SJSA1 (cell line): ENCODE measurements around the gene PCTP. TPM values are rescaled to one million over a fixed set of nuclear protein-coding genes. Genes with fewer than 3 reads are reported as not detected.

Source experiments
- DNase-seq, 2 experiments: peaks; one replicate each; pipeline ENCODE4 v3.0.0-alpha.2; 2015 to 2020; ENCODE audit warnings: low spot score in 2 of 2, low read depth in 1 of 2
- H3K27ac ChIP-seq: fragments of 250-450 bp; sonication (Bioruptor Pico); 2 replicates; pipeline ENCODE4 v1.5.1; 2020; ENCODE audit warnings: mild to moderate bottlenecking, moderate library complexity
- H3K27me3 ChIP-seq: fragments of 250-450 bp; sonication (Bioruptor Pico); replicated peaks from 2 replicates; pipeline ENCODE4 v1.5.1; 2020; ENCODE audit warnings: mild to moderate bottlenecking, moderate library complexity
- H3K36me3 ChIP-seq: fragments of 250-450 bp; sonication (Bioruptor Pico); 2 replicates; pipeline ENCODE4 v1.5.1; 2020; ENCODE audit warnings: mild to moderate bottlenecking
- H3K4me1 ChIP-seq: fragments of 250-450 bp; sonication (Bioruptor Pico); replicated peaks from 2 replicates; pipeline ENCODE4 v1.6.1; 2021; ENCODE audit warnings: mild to moderate bottlenecking
- H3K4me3 ChIP-seq: fragments of 250-450 bp; sonication (Bioruptor Pico); 2 replicates; pipeline ENCODE4 v1.5.1; 2020; ENCODE audit warnings: mild to moderate bottlenecking
- H3K9me3 ChIP-seq: fragments of 250-450 bp; sonication (Bioruptor Pico); replicated peaks from 2 replicates; pipeline ENCODE4 v1.5.1; 2020; ENCODE audit warnings: mild to moderate bottlenecking
- total RNA-seq: library from RNA; depleted of rRNA; stranded (reverse); fragments of >200 nt; shearing (Covaris generic); gene quantifications from 2 replicates; pipeline ENCODE4 v1.2.3, GENCODE V29; 2014; rRNA removed

PCTP gene
- 99.0 and 108 TPM in 2 replicates for total RNA-seq

DNA sequence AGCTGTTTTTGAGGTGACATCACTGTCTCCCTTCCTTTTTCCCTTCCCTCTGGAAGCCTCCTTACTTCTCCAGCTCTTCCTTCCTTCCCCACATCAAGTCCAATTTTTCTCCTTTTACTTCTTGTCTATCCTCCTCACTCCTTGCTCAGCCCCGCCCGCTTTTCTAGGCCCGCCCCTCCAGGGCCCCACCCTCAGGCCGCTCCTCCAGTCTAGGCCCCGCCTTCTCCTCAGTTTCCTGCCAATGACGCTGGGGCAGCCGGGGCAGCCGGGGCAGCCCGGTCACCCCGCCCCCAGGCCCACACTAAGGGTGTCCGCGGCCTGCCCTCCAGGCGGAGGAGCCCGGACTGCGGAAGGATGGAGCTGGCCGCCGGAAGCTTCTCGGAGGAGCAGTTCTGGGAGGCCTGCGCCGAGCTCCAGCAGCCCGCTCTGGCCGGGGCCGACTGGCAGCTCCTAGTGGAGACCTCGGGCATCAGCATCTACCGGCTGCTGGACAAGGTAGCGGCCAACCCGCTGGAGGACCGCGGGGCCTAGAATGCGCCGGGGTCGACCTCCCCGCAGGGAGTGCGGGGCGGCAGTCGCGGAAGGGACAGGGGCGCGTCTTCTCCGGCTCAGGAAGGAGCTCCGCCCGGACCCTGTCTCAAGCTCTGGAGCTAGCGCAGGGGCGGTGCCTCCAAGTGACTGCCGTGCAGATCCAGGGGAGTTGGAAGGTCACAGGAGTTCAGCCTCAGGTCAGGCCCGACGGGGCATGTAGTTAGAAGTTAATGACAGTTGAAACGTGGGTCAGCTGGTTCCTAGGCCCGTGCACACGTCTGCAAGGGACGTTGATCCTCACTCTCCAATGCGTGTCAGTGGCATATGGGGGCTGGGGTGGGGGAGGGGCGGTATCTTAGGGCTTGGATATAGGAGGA, at the start of gene PCTP:
PCTP (plus strand) TSS at position 302 of the 908 bp plus-strand sequence; CDS start at position 355, 53 bp downstream.
- peak; percentile 98 to 99 for DNase-seq
- peak within 1 kb of the TSS; percentile 64 for H3K4me3 ChIP-seq
- H3K27ac ChIP-seq = peak within 1 kb of the TSS; percentile 63
- H3K4me1 ChIP-seq = peaks cover 19% of the 10 kb centered on the region
- H3K27me3 ChIP-seq = 0 out of 2 replicates have a peak, but pooled peaks cover 4% of the 10 kb centered on the region
- peaks cover 35% of the 10 kb centered on the region for H3K36me3 ChIP-seq
- H3K9me3 ChIP-seq = no peaks in the 10 kb centered on the region

DNA sequence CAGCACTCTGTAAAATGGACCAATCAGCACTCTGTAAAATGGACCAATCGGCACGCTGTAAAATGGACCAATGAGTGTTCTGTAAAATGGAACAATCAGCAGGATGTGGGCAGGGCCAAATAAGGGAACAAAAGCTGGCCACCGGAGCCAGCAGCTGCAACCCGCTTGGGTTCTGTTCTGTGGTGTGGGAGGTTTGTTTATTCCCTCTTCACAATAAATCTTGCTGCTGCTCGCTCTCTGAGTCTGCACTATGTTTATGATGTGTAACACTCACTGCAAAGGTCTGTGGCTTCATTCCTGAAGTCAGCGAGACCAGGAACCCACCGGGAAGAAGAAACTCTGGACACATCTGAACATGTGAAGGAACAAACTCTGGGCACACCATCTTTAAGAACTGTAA, 48.7 kb upstream of the PCTP start:
- DNase-seq = no peak
- peaks cover 6% of the 10 kb centered on the region; the same call in 1 of the 2 replicates for H3K4me1 ChIP-seq
- H3K4me3 ChIP-seq = no peak overlapping the region
- no peak overlapping the region for H3K27ac ChIP-seq
- H3K9me3 ChIP-seq = peaks cover 5% of the 10 kb centered on the region
- no peaks in the 10 kb centered on the region for H3K36me3 ChIP-seq
- H3K27me3 ChIP-seq = no peaks in the 10 kb centered on the region

DNA sequence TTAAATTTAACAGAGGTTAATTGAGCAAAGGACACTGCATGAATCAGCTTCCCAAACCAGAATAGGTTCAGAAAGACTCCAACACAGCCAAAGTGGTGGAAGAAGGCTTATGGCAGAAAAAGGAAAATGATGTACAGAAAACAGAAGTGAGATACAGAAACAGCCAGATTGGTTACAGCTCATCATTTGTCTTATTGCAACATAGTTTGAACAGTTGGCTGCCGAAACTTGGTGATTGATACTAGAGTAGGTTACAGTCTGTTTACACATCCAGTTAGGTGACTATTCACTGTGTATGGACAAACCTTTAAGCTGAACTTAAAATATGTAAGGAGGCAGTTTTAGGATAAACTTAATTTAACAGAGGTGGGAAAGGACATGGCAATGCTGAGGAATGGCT, 46.5 kb upstream of the PCTP start:
- H3K36me3 ChIP-seq = no peaks in the 10 kb centered on the region
- no peak for DNase-seq
- peaks cover 5% of the 10 kb centered on the region for H3K9me3 ChIP-seq
- no peaks in the 10 kb centered on the region for H3K27me3 ChIP-seq
- H3K4me1 ChIP-seq = peaks cover 6% of the 10 kb centered on the region; the same call in 1 of the 2 replicates
- H3K27ac ChIP-seq = no peak overlapping the region
- no peak overlapping the region for H3K4me3 ChIP-seq

DNA sequence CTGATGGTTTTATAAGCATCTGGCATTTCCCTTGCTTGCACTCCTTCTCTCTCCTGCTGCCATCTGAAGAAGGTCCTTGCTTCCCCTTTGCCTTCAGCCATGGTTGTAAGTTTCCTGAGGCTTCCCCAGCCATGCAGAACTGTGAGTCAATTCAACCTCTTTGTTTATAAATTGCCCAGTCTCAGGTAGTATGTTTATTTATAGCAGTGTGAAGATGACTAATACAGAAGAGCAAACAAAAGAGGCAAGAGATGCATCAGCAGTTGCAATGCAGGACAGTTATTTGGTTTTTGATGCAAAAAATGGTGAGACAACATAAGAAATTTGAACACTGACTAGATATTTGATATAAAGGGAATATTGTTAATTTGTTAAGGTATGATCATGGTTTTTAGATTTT, 45.0 kb upstream of the PCTP start:
- Histone ChIP-seq H3K4me1 (peaks cover 6% of the 10 kb centered on the region; the same call in 1 of the 2 replicates), H3K9me3 (peaks cover 5% of the 10 kb centered on the region), H3K4me3 (no peak overlapping the region), H3K27me3 (no peaks in the 10 kb centered on the region), H3K27ac (no peak overlapping the region), H3K36me3 (no peaks in the 10 kb centered on the region)
- DNase-seq = peak in 1 of 2 experiments; percentile 52

DNA sequence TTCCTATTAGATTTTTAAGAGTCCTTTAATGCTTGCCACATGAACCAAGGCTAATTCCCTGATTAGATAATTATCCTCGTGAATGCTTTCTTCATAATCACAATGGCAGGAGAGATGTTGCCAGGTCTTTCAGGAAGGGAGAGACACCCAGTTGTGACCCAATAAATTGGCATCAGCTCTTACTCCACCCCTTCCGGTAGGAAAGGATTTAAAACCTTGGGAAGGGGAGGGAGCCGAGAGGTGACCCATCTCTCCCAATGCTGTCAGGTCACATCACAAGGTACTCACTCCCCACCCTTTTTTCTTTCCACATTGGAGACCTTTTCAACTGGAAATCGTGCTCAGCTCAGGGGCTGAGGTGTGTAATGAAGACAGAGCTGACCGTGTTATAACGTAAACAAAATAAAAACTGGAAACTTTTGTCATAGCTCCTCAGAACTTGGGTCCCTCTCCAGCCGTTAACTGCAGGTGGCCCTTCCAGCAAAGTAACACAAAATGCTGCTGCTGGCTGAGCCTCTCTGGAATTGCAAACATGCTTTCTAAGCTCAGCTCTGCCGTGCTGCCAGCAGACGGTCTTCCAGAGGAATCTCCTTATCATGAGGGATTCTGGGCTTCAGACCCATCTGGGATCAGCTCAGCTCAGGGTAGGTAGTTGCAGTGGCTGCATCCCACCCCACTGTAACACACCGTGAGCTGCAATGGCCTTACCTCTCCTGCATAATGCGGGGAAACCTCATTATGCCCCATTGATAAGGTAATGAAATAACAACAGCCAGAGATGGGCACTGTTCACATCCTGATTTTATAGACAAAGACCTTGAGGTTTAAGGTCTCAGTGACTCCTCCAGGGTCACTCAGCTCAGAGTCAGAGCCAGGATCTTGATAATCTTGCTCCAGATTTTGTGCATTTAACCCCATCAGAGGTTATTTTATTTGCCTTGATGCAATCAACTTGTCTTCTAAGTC, 43.8 kb upstream of the PCTP start:
- Histone ChIP-seq H3K4me3 (no peak overlapping the region), H3K27me3 (no peaks in the 10 kb centered on the region), H3K4me1 (peaks cover 6% of the 10 kb centered on the region; the same call in 1 of the 2 replicates), H3K36me3 (no peaks in the 10 kb centered on the region), H3K27ac (no peak overlapping the region), H3K9me3 (peaks cover 1% of the 10 kb centered on the region)
- DNase-seq = no peak

DNA sequence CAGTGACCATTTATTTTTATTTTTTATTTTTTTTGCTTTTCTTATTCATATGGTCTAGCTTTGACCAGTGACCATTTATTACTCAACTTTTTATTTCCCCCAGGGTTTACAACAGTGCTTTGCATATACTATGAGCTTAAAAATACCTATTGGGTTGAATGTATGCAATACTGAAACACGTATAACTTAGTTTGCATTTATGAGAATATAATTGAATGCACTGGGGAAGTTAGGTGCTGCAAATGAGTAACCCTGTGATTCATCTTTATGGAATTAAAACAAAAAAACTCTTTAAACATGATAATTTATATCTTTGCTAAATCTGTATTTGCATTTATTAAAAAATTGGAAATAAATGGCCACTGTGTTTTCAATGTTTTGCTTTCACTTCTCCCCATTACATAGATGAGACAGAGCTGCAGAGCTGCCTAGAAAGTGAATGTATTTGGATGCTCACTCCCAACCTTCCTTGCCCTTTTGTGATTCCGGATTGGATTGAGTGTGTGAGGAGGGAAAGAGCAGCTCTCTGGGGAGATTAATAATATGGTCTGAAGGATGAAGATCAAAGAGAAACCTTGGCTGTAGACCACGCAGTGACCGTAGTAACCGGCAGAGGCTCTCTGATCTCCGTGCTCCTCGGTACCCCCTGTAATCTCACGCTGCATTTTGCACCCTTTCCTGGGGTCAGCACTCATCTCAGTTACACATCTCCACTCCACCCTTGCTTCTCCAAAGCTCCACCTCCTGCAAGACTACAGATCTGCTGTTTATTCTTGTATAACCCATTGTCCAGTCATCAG, 42.5 kb upstream of the PCTP start:
- Histone ChIP-seq H3K27ac (no peak overlapping the region), H3K4me1 (peaks cover 6% of the 10 kb centered on the region; the same call in 1 of the 2 replicates), H3K27me3 (no peaks in the 10 kb centered on the region), H3K9me3 (no peaks in the 10 kb centered on the region), H3K36me3 (no peaks in the 10 kb centered on the region), H3K4me3 (no peak overlapping the region)
- no peak for DNase-seq

DNA sequence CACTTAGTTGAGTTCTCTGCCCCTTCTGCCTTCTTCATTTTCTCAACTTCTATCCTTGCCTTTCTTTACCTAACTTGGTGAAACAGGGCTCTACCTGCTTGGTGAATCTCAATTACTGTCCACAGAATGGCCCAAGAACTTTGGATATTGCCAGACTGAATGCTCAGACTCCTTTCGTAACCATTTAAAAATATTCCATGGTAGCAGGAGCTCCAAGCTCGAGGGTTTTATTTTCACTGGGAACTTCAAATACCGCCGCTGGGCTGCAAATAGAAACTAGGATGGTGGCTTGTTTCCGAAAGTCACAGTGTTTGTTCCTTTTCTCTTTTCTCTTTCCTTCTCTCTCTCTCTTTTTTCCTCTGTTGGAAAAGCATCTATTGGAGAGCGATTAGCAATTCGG, 41.4 kb upstream of the PCTP start:
- H3K27me3 ChIP-seq = no peaks in the 10 kb centered on the region
- H3K27ac ChIP-seq = no peak overlapping the region
- no peak overlapping the region for H3K4me3 ChIP-seq
- DNase-seq = no peak
- peaks cover 6% of the 10 kb centered on the region; the same call in 1 of the 2 replicates for H3K4me1 ChIP-seq
- no peaks in the 10 kb centered on the region for H3K9me3 ChIP-seq
- no peaks in the 10 kb centered on the region for H3K36me3 ChIP-seq

DNA sequence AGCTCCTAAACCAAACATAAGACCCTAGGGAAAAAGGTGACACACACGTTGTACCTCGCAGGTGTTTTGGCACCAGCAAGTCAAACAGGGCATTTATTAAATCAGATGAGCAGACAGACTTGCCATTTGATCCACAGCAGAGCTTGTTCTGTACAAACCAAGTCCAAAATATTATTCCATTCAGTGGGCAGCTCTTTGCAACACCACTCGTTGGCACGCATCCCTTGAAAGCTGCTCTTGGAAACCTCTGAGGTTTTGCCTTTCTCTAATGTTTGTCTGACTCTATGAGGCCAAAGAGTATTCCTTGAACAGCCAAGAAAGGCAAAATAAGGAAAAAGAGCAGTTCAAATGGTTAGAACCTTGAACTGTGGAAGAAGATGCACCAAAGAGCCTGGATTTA, 40.9 kb upstream of the PCTP start:
- Histone ChIP-seq H3K9me3 (no peaks in the 10 kb centered on the region), H3K4me1 (peaks cover 6% of the 10 kb centered on the region; the same call in 1 of the 2 replicates), H3K4me3 (no peak overlapping the region), H3K27ac (no peak overlapping the region), H3K36me3 (no peaks in the 10 kb centered on the region), H3K27me3 (no peaks in the 10 kb centered on the region)
- DNase-seq = no peak

DNA sequence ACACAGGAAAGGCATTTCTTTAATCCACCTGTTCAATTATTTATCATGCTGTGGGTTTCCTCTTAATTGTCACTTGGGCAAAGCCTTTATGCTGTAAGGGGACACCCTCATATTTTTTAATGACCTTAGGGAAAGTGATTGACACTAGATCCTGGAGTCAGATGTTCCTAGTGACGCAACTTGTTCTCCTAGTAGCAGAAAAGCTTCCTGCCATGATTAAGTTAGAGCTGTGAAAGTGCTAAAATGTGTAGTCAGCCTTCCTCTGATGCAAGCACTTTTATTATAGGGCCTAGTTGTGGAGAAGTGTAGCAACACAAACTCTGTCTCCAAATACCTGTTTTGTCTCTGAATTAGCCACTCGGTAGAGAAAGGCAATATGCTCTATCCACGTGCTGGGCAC, 40.4 kb upstream of the PCTP start:
- H3K36me3 ChIP-seq = no peaks in the 10 kb centered on the region
- H3K27me3 ChIP-seq = no peaks in the 10 kb centered on the region
- peaks cover 6% of the 10 kb centered on the region; the same call in 1 of the 2 replicates for H3K4me1 ChIP-seq
- no peaks in the 10 kb centered on the region for H3K9me3 ChIP-seq
- no peak overlapping the region for H3K4me3 ChIP-seq
- DNase-seq = no peak
- H3K27ac ChIP-seq = no peak overlapping the region

DNA sequence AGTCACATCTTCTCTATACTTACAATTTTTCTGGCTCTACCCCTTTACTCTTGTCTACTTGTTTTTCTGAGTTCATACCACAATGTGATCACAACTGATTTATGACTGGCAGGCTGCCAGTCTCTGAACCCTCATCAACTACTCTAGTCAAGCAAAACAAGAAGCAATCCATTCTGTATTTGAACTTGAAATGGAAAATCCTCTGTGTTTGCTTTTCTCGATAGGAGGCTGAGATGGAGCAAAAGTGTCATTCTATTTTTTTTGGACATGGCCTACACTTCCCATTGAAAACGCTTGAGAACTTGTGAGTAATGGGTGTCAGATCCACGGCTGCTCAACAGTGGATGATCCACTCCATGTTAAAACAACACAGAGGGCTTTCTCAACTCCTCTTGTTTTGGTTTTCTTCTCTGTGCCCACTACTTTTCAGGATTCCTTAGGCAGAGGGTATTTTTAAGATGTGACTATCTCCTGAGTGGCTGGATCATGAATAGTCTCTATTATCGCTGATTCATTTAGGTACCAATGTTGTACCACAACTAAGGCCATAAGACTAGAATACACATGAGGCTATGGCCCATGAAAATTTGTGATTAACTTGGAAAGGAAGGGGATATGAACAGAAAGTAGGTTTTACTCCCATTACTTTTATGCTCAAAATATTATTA, 39.9 kb upstream of the PCTP start:
- H3K9me3 ChIP-seq = no peaks in the 10 kb centered on the region
- H3K27ac ChIP-seq = no peak overlapping the region
- 0 out of 2 replicates have a peak, but pooled peaks cover 1% of the 10 kb centered on the region for H3K4me1 ChIP-seq
- no peaks in the 10 kb centered on the region for H3K27me3 ChIP-seq
- no peak overlapping the region for H3K4me3 ChIP-seq
- H3K36me3 ChIP-seq = no peaks in the 10 kb centered on the region
- DNase-seq = no peak

DNA sequence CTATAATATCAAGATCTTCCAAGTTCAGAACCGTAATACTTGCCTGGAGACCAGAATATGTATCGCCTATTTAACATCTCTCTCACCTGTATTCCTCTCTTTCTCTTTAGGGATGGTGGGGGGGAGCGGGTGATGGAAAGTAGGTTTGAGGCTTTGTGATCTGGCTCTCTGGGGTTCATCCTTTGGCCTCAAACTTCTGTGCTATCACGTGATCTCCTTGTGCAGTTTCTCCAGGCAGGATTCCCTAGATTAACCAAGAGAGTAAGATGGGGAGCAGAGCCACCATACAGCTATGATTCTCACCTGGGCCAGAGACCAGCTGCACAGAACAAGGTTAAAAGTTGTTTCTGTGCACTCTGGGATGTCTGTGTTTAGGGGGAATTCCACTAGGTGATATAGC, 33.4 kb upstream of the PCTP start:
- Histone ChIP-seq H3K27me3 (no peaks in the 10 kb centered on the region), H3K4me3 (no peak overlapping the region), H3K36me3 (no peaks in the 10 kb centered on the region), H3K4me1 (peaks cover 13% of the 10 kb centered on the region), H3K9me3 (no peaks in the 10 kb centered on the region), H3K27ac (no peak overlapping the region)
- DNase-seq = no peak

DNA sequence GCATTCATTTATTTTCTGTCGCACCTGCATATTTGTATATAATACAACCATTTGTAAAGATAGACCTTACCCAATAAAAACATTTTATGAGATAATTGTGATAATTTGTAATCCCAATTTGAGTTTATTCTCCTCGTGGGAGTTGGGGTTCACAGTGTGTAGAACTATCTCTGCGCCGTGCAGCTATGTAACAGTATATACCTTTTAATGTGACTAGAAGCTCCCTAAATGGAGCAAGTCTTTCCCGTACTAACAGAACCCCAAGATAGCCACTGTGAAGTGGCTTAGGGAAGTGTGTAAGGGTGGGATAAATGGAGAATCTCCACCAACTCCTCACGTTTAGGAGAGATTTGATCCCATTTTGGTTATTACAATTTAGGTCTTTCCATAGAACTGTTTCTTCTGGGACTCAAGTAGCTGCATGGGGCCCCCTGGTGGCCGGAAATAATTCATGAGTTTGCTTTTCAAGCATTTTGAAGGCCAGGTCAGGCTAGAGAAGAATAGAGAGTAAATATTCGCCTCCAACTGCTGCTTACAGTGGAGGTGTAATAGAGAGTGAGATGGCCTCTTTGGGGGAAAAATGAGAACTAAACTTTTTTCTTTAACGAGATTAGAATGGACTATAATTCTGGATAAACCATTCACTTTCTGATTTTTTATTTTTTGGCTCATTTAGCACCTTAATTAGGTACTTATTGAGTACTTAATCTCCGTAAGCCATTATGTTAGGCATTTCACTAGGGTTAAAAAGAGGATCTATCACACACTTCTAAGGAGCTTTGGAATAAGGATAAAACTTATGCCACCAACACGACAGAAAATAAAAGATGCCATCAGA, 32.7 kb upstream of the PCTP start:
- Histone ChIP-seq H3K36me3 (no peaks in the 10 kb centered on the region), H3K27me3 (no peaks in the 10 kb centered on the region), H3K4me3 (no peak overlapping the region), H3K27ac (no peak overlapping the region), H3K9me3 (no peaks in the 10 kb centered on the region), H3K4me1 (peaks cover 17% of the 10 kb centered on the region)
- DNase-seq = peak; percentile 77 to 80
